GM18868 (cell line): ENCODE data around the gene GCNA.

Experiments used
- ATAC-seq: cut with Tn5 transposase; IDR thresholded peaks from one replicate; pipeline ENCODE4 v1.9.1; 2021; ENCODE audit warnings: mild to moderate bottlenecking, moderate library complexity; ENCODE audit not compliant: unreplicated experiment

The GCNA gene

DNA sequence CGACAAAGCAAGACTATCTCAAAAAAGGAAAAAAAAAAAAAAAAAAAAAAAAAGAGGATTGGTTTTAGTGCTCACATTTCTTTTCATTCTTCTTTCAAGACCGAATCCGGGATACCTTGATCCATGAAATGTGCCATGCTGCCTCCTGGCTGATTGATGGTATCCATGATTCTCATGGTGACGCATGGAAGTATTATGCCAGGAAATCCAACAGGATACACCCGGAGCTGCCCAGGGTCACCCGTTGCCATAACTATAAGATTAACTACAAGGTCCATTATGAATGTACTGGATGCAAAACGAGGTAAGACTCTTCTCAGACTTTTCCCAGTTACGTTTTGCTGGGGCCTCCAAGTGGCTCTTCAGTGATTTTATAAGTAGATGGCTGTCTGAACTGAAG lies 34.0 kb downstream of the GCNA start:
- no peak for ATAC-seq

DNA sequence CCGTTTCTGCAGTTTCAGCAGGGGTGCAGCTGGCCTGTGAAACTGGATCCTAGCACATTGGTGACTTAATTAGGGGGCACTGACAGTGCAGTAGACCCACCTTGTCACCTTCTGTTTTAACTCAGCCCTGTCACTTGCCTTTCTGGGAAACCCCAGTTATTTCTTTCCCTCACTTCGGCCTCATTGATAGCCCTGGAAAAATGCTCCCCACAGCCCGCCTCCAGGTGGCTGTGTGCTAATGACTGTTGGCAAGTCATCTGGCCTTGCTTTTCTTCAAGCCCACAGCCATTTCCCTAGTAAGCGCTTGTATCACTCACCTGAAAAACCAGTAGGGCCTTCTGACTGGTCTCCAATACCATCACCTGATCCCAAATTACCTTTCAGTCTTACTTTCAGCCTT lies 36.8 kb downstream of the GCNA start:
- ATAC-seq = no peak

DNA sequence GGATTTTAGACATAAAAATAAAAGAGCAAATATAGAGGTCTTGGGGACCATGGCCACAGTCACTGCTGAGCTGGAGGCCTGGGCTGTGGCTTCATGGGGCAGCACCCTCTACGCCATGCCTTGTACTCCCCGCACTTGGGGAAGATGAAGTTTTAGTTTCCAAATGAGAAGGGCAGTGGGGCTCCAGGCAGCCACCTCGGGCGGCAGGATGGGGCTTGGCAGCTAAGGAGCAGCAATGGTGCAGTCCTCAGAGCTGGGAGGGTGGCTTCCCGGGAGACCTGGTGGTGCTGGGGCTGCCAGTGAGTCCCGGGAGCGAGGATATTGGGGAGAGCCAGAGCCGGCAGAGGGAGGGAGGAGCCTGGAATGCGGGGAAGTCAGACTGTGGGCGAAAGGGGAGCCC lies 37.7 kb downstream of the GCNA start:
- ATAC-seq = no peak

DNA sequence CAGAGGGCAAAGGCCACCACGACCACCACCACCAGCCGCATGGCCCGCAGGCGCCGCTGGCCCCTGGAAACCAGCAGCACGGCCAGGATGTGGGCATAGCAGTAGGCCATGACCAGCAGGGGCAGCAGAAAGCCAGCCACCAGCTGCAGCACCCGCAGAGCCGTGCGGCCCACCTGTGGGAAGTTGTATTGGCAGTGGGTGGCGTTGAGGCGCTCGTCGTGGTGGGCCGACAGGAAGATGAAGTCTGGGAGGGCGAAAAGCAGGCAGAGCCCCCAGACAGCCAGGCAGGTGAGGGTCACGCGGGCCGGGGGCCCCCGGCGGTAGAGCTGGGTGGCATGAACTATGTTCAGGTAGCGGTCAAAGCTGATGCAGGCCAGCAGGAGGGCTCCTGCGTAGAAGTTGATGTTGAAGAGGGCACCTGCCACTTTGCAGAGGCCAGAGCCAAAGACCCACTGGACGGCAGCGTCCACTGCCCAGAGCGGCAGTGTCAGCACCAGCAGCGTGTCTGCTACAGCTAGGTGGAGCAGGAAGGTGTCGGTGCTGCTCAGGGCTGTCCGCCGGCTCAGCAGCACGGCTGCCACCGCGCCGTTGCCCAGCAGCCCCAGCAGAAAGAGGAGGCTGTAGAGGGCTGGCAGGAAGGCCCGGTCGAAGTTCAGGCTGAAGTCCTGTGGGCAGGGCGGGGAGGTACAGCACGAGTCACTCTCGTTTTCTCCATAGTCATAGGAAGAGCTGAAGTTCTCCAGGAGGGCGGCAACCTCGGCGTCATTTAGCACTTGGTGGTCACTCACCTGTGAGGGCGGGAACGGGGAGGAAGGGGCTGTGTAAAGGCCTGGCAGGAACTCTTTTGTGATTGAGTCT lies 38.7 kb downstream of the GCNA start:
- ATAC-seq = no peak

DNA sequence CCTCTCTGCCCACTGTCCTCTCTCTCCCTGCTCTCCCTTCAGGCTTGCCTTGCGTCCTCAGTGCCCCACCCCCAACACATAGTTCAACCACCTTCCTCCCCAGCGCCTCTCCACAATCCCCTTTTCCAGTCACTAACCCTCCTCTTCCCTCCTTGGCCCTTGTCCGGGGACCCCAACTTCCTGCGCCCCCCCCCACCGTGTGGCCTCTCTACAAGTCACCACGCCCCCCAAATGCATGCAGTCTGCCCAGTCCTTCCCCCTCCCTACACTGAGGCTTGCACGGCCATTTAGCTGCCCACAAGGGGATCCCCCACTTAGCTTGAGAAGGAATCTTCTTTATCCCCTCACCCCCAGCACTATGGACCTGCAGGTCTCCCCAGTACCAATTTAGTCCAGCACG lies 39.5 kb downstream of the GCNA start:
- no peak for ATAC-seq

DNA sequence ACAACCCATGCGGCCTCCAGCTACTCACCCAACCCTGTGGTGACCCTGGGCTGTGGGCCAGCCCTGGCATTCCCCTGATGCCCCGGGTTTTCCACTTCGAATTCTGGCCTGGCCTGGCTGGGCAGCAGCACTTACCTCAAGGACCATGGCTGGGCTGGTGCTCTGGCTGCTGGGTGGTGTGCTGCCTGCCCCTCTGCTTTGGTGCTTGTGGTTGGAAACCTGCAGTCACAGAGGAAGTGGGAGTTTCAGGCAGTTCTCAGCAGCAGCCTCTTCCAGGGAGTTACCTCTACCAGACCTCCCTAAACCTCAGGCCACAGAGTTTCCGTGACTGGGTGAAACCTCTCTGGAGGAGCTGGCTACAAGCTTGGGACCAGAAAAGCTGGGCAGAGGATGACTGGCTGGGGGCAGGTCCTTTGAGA lies 40.1 kb downstream of the GCNA start, which contains the start of gene CXCR3:
Gene CXCR3 (minus strand): TSS at position 209 of the 419 bp plus-strand sequence. CDS start 62 bp downstream, at position 147.
- ATAC-seq = peak; percentile 77

DNA sequence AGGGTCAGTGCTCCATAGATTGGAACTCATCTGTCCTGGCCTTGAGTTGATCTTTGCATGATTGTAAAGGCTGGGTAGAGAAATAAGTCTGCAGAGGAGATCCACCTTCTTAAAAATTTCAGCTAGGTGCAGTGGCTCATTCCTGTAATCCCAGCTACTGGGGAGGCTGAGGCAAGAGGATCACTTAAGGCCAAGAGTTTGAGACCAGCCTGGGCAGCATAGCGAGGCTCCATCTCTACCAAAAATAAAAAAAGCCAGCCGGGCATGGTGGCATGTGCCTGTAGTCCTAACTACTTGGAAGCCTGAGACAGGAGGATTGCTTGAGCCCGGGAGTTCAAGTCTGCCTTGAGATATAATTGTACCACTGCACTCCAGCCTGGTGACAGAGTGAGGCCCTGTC lies 40.5 kb downstream of the GCNA start:
- no peak for ATAC-seq

DNA sequence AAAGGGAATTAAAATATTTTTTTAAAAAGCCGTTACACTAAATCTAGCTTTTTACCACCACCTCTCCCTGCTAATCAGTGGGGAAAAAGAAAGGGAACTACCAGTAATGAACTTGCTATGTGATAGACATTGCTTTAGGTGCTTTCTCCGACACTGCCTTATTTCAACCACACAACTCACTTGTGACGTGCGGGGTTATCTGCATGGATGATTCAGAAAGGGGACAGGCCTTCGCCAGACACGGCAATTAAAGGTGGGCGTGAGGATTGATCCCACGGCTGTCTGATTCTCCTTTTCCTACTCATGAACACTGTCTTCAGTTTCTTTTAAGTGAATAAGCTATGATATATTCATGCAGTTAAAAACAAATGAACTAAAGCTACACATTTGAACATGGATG lies 41.0 kb downstream of the GCNA start:
- no peak for ATAC-seq

DNA sequence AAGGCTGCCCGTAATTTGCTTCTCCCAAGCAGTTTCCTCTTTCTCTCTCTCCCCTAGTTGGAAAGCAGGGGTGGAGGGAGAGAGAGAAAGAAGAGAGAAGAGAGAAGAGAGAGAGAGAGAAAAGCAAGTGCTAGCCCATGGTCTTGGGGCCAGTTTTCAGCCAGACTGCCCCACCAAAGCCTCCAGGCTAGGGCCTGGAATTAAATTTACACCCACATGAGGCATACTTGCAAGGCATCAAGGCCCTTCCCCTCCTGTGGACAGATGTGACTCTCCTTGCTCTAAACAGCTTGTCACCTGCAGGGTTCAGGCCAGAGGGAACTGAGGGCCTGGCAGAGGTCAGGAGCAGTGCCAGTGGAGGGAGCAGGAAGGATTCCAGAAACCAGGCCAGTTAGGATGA lies 41.7 kb downstream of the GCNA start:
- no peak for ATAC-seq

DNA sequence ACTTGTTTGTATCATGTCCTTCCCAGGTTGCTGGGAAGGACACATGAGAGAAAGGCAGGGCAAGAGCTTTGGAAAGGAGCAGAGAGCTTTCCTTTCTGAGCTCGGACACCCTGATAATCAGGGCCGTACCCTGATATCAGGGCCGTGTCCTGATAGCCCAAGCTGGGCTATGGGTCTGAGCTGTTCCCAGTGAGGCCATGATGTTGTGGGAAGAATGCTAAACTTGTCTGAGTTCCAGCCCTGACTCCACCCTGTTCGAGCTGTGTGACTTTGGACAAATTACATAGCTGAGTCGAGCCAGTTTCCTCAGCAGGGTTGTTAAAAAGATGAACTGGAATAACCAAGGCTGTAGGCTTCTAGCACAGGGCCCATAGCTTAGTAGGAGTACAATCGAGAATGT lies 43.4 kb downstream of the GCNA start:
- ATAC-seq = no peak

DNA sequence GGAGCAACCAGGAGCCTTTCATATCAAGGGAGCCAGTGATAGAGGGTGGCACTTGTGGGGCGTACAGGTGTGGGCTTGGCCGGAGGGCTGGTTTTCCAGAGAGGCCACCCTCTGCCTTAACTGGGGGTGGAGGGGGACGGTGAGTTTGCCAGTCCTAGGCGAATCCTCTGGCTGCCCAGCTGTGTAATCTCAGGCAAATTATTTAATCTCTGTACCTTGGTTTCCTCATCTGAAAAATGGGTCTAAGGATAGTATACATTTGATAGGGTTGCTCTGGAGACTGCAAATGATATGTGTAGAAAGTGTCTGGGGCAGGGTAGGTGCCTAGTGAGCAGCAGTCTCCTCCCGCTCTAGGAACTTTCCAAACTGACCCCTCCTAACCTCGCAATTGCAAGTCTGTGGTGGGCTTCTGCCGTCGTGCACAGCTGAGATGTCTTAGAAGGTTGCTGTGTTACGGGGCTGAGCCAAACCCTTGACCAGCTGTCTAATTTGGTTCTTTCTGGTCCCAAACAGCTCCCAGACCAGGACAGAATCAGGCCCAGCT lies 43.9 kb downstream of the GCNA start:
- ATAC-seq = no peak

DNA sequence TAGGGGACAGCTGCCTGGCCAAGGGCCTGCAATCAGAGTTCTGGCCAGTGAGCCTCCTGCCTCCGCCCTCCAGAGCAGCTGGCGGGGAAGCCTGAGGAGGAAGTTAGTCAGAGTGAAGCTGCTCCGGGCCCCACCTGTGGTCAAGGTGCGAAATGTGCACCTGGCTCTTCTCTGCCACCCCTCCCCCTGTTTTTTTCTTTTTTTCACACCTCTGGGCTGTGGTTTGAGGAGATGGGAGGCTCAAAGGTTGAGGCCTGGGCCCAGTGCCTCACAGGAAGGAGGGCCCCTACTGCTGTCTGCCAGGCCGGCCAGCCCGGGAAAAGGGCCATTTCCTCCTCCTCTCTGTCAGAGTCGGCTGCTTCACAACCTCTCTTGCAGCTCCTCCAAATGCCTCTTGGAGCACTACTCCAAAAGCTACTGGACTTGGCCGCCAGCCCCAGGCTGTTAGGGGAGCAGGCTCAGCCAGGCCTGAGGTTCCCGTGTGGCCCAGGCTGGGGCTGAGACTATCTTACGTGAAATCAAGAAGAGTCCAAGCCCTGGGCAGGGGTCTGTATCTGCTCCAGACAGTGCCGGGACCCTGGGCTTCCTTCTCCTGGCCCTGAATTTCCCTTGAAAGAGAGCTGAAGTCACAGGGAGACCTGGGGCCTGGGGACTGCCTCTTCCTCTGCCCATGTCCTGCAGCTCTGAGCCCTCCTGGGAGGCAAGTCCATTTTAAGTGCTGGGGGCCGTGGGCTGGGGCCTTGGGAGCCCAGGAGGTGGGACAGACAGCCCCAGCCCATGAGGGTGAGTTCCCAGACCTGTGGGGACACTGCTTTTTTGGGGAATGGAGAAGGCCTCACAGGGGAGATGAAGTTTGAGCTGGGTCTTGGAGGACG lies 44.6 kb downstream of the GCNA start:
- peak; percentile 49 for ATAC-seq

DNA sequence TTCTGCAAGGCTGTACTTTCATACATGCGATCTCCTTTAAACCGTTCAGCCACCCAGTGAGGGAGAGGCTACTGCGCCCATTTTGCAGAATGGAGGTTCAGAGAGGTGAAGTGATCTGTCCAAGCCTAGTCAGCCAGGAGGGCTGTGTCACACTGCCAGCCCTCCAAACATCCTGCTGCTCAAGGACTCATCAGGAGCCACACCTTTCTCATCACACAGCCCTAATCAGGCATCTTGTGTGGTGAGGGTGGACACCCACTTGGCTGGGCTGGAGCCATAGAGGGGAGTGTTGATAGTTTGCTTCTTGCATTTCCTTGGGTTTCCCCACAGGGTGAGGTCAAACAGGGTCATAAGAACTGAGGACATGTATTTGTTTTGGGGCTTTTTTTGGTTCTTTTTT lies 45.5 kb downstream of the GCNA start:
- no peak for ATAC-seq

DNA sequence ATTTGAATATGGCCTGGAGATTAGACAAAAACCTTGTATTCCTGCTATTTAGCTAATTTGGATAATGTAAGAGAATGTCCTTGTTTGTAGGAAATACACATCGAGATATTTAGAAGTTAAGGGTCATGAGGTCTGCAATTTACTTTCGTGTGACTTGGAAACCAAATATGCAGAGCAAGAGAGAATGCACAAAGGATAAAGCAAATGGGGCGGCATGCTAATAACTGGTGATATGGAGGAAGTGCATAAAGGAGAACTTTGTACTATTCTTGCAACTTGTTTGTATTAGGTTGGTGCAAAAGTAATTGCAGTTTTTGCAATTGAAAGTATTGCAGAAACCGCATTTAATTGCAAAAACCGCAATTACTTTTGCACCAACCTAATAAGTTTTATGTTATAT lies 47.2 kb downstream of the GCNA start:
- ATAC-seq = no peak

DNA sequence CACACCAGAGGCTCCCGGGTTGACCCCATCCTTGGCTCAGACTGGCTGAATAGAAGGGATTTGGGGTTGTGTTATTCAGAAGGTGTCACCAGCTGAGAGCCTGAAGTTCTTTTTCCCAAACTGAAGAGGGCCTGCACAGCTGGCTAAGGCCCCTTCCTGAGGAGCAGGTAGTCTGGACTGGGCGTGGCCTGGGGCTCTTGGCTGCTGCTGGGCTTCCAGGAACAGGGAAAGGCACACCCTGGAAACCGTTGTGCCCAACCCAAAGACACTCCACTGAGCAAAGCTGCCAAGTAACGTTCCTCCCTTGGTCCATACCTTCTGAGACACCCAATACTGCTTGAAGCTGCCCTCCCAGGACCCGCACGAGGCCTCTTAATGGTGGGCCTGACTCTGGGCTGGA lies 48.3 kb downstream of the GCNA start:
- no peak for ATAC-seq

DNA sequence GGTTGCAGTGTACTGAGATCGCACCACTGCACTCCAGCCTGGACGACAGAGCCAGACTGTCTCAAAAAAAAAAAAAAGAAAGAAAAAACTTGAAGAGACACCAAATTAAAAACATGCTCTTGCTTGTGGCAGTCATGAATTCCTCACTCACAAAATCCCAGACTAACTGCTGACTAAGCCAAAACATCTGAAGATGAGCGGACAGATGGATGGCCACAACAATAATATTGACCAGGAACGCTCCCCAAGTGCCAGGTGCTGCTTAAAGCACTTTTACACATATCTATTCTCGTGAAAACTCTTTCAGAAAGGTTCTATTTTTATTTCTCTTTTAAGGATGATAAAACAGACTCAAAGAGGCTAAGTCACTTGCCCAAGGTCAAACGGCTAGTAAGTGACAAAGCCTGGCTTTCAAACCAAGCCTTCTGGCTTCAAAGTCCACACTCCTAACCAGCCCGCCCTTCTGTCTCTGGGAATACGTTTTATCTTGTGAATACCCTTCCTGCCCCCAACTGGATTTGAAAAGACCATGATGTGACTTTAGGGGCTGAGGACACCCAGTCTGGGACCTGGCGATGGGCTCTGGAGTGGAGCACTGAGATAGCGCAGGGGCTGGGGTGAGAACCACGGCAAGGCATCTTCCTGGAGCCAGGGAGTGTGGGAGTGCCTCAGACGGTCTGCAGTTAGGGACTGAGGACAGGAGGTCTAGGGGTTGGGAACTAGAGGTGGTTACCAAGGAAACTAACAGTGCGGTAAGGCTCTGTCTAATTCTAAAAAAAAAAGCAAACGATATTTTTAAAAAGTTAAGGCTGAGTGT lies 49.6 kb downstream of the GCNA start:
- ATAC-seq = no peak

DNA sequence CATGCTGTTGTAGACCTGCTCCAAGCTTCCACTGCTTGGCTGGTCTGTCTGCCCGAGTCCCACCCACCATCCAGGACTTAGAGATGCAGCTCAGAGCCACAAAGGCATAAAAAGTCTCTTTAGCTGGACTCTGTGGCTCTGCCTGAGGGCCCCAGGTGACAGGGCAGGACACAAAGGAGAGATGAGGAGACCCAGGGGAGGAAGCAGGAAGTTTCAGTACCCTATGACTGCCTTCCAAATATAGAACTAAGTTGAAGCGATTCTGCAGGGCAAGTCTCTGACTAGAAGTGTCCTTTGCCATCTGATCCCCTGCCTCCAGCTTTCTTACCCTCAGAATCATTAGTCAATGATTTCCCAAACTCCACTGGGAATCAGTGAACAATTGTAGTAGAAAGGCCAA lies 51.2 kb downstream of the GCNA start:
- peak; percentile 85 for ATAC-seq

DNA sequence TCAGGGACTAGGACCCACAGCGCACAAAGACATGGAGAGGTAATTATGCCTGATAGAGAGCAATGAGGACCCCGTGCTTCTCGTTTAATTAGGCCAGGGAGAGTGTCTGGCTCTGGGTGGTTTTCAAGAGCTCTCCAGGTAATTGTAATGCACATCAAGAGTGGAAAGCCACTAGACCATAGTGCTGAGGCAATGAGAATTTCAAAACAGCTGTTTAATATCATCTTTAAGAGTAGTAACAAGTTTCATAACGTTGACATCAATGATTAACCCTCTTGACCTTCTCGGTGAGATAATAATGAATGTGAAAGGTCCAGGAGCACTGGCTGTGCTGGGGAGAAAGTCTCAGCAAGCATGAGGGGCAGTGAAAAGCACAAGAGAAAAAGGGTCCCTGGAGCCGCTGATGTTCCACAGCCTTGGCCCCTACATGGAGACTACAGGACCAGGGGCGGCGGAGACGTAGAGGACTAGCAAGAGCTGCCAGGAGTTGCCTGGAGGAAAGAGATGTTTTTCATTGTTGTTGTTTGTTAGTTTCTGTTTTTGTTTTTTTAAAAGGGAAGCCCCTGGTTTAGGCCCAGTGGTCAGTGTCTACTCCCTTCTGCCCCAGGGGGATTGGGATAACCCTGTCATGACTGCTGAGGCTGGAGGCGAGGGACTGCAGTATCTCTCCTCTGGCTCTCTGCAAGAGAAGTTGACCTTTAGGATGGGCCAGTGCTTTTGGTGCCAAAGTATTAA lies 54.9 kb downstream of the GCNA start:
- ATAC-seq = no peak

DNA sequence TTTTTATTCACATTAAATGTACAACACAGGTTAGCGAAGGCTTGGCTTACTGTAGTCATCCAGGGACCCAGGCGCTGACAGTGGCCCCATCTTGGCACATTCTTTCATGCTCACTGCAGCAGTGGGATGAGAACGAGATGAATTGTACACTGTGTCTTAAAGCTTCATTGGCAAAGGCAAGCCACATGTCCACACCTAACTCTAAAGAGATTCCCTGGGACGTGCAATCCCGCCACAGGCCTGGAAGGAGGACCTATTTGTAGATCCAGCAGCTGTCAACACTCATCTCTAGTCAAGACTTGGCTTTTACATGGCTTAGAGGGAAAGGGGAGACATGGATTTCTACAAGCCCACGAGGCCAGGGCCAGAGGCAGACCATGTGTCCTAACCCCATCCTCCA lies 56.1 kb downstream of the GCNA start:
- no peak for ATAC-seq
